Liver (tissue), 9 donors: ENCODE results near the gene LDAH. TPM values are rescaled to one million over a fixed set of nuclear protein-coding genes. Genes with fewer than 3 reads are reported as not detected.

Source experiments
- DNase-seq: peaks from one replicate; pipeline ENCODE4 v3.0.0-alpha.2; 2017; ENCODE audit warnings: low spot score
- H3K27ac ChIP-seq, 2 donors: one replicate each; pipeline ENCODE4 v1.7.0; 2013; ENCODE audit warnings: inconsistent platforms in 2 of 2, low read length in 2 of 2, control low read depth in 1 of 2, low read depth in 1 of 2, mild to moderate bottlenecking in 1 of 2
- H3K27me3 ChIP-seq, 4 donors: one replicate each; pipeline versions ENCODE4 v1.6.1 to v1.7.0; 2013; ENCODE audit warnings: low read length in 3 of 4, inconsistent platforms in 1 of 4, mild to moderate bottlenecking in 1 of 4, moderate library complexity in 1 of 4; ENCODE audit not compliant: control insufficient read depth in 4 of 4, insufficient read depth in 4 of 4
- H3K36me3 ChIP-seq, 4 donors: one replicate each; pipeline versions ENCODE4 v1.6.1 to v1.7.0; 2013; ENCODE audit warnings: low read length in 3 of 4, mild to moderate bottlenecking in 3 of 4, low read depth in 1 of 4, moderate library complexity in 1 of 4; ENCODE audit not compliant: control insufficient read depth in 4 of 4, insufficient read depth in 3 of 4
- H3K4me1 ChIP-seq, 4 donors: one replicate each; pipeline versions ENCODE4 v1.6.1 to v1.7.0; 2013; ENCODE audit warnings: low read length in 3 of 4, mild to moderate bottlenecking in 3 of 4, moderate library complexity in 1 of 4; ENCODE audit not compliant: control insufficient read depth in 4 of 4, insufficient read depth in 4 of 4
- H3K4me3 ChIP-seq, 3 donors: one replicate each; pipeline versions ENCODE4 v1.6.1 to v1.7.0; 2013; ENCODE audit warnings: low read length in 3 of 3, control low read depth in 1 of 3, low read depth in 1 of 3, mild to moderate bottlenecking in 1 of 3
- H3K9ac ChIP-seq, 2 donors: one replicate each; pipeline ENCODE4 v1.7.0; 2013; ENCODE audit warnings: low read length in 2 of 2, mild to moderate bottlenecking in 2 of 2, moderate library complexity in 2 of 2, control low read depth in 1 of 2, low read depth in 1 of 2
- H3K9me3 ChIP-seq, 4 donors: one replicate each; pipeline versions ENCODE4 v1.6.1 to v1.7.0; 2013; ENCODE audit warnings: low read length in 3 of 4; ENCODE audit not compliant: control insufficient read depth in 4 of 4
- EGR1 ChIP-seq, 2 donors: IDR thresholded peaks; 2 replicates each; pipeline ENCODE4 v1.6.1; 2016 to 2018; ENCODE audit warnings: antibody characterized with exemption in 2 of 2, low read depth in 2 of 2
- FOXA1 ChIP-seq: IDR thresholded peaks from 2 replicates; pipeline ENCODE4 v1.6.1; 2016; ENCODE audit warnings: antibody characterized with exemption
- FOXA2 ChIP-seq: IDR thresholded peaks from 2 replicates; pipeline ENCODE4 v1.6.1; 2016; ENCODE audit warnings: antibody characterized with exemption
- GABPA ChIP-seq, 2 donors: IDR thresholded peaks in 1 of 2; conservative IDR thresholded peaks in 1 of 2; 2 replicates each; pipeline ENCODE4 v1.6.1; 2016; ENCODE audit warnings: antibody characterized with exemption in 2 of 2, mild to moderate bottlenecking in 1 of 2, moderate library complexity in 1 of 2
- HNF4A ChIP-seq, 2 donors: conservative IDR thresholded peaks; 2 replicates each; pipeline ENCODE4 v1.6.1; 2016; ENCODE audit warnings: antibody characterized with exemption in 2 of 2, mild to moderate bottlenecking in 2 of 2
- HNF4G ChIP-seq: IDR thresholded peaks from 2 replicates; pipeline ENCODE4 v1.6.1; 2016; ENCODE audit warnings: antibody characterized with exemption
- JUND ChIP-seq, 2 donors: IDR thresholded peaks; 2 replicates each; pipeline ENCODE4 v1.6.1; 2016; ENCODE audit warnings: antibody characterized with exemption in 2 of 2
- NR2F2 ChIP-seq: IDR thresholded peaks from 2 replicates; pipeline ENCODE4 v1.6.1; 2016; ENCODE audit warnings: antibody characterized with exemption
- RAD21 ChIP-seq, 2 donors: IDR thresholded peaks; 2 replicates each; pipeline ENCODE4 v1.6.1; 2016; ENCODE audit warnings: antibody characterized with exemption in 2 of 2, mild to moderate bottlenecking in 2 of 2
- RXRA ChIP-seq, 2 donors: IDR thresholded peaks; 2 replicates each; pipeline ENCODE4 v1.6.1; 2017 to 2018; ENCODE audit warnings: antibody characterized with exemption in 2 of 2, mild to moderate bottlenecking in 1 of 2
- SP1 ChIP-seq: IDR thresholded peaks from 2 replicates; pipeline ENCODE4 v1.6.1; 2018; ENCODE audit warnings: antibody characterized with exemption, mild to moderate bottlenecking
- TAF1 ChIP-seq: conservative IDR thresholded peaks from 2 replicates; pipeline ENCODE4 v1.6.1; 2016; ENCODE audit warnings: antibody characterized with exemption, mild to moderate bottlenecking
- YY1 ChIP-seq: IDR thresholded peaks from 2 replicates; pipeline ENCODE4 v1.6.1; 2016; ENCODE audit warnings: antibody characterized with exemption, mild to moderate bottlenecking
- WGBS: extraction: QIAGEN DNeasy Blood & Tissue Kit; methylation state at CpG from one replicate; pipeline ENCODE4 v1.1.7; 2013; 5-methylcytosine and 5-hydroxymethylcytosine counted together
- polyA plus RNA-seq, 2 donors: library from polyadenylated mRNA; stranded (reverse) in 1 of 2; unstranded in 1 of 2; fragments of 200-250 nt in 1 of 2; fragments of >200 nt in 1 of 2; fragmentation: Nextera tagmentation in 1 of 2; extraction: Ambion mirVana in 1 of 2; gene quantifications; one replicate each; pipeline versions ENCODE4 v1.2.1 to v1.2.3, GENCODE V29; 2013 to 2015
- total RNA-seq, 2 donors: library from RNA; depleted of rRNA; stranded (reverse); fragments of >200 nt; gene quantifications; one replicate each; pipeline ENCODE4 v1.2.3, GENCODE V29; 2014
- TF ChIP-seq, protein P1 (sequence below): IDR thresholded peaks from 2 replicates; pipeline ENCODE4 v1.6.1; 2016; ENCODE audit warnings: antibody characterized with exemption
- TF ChIP-seq, protein P2 (sequence below): fragments of 150-350 bp; IDR thresholded peaks from 2 replicates; pipeline ENCODE4 v1.5.1; 2017; ENCODE audit warnings: improper control_type of control experiment, low read depth, low read length; ENCODE audit not compliant: missing input control
- TF ChIP-seq, protein P3 (sequence below): IDR thresholded peaks from 2 replicates; pipeline ENCODE4 v1.6.1; 2016; ENCODE audit warnings: antibody characterized with exemption
- TF ChIP-seq, protein P4 (sequence below): IDR thresholded peaks from 2 replicates; pipeline ENCODE4 v1.6.1; 2016; ENCODE audit warnings: antibody characterized with exemption, mild to moderate bottlenecking
- TF ChIP-seq, protein P5 (sequence below): IDR thresholded peaks from 2 replicates; pipeline ENCODE4 v1.6.1; 2016; ENCODE audit warnings: antibody characterized with exemption
- donor health status: healthy.
- donor health status: healthy.
- donor health status: healthy.
- donor health status: healthy.
- donor health status: healthy.

LDAH gene
- total and polyA plus RNA-seq, 4 donors: 5.8 to 17.7 (median 9.7) TPM

DNA sequence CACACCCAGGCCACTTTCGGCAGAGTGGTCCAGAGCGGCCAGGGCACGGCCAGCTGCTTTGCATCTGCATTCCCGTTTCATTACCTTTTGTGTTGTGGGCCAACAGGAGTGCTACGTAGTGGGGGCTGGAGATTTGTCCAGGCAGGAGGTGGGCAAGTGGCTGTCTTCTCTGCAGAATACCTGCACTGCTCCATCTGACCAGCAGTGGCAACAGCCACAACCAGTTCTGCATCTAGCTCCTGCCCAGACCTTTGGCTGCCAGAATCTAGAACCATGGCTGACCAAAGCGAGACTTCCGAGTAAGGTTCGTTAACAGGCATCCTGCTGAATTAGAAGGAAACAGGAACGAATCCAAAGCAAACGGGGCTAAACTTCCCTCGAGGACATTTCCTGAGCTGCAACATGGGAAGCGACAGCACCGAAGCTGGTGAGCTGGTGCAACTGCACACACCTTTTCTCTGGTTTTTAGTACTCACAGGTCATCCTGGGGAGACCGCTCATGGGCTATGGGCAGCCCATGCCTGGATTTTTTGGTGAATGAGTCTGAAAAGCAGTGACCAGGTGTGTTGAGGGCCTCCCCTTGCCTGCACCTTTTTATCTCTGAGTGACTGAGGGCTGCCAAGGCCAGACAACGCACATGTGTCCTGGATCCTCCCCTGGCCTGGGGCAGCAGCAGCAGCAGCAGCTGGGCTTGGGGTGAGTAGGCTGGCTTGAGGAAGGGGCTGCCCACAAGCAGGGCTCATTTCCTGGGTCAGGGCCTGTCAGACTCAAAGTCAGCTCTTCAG is 145.4 kb downstream of the LDAH start:
- H3K9me3 ChIP-seq: no peaks in the 10 kb centered on the region
- 54% methylated on average over 15 of the region's 15 CpGs for WGBS
- H3K9ac ChIP-seq: peak overlapping the region in 1 of 2 donors; percentile 25
- DNase-seq: no peak
- TF ChIP-seq YY1 (no peak), RAD21 (IDR thresholded peaks at IDR 0.05) (peak; percentile 49 to 65), FOXA1 (no peak)
- TF ChIP-seq, protein P1, sequence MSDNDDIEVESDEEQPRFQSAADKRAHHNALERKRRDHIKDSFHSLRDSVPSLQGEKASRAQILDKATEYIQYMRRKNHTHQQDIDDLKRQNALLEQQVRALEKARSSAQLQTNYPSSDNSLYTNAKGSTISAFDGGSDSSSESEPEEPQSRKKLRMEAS: peak; percentile 13
- TF ChIP-seq, protein P2, sequence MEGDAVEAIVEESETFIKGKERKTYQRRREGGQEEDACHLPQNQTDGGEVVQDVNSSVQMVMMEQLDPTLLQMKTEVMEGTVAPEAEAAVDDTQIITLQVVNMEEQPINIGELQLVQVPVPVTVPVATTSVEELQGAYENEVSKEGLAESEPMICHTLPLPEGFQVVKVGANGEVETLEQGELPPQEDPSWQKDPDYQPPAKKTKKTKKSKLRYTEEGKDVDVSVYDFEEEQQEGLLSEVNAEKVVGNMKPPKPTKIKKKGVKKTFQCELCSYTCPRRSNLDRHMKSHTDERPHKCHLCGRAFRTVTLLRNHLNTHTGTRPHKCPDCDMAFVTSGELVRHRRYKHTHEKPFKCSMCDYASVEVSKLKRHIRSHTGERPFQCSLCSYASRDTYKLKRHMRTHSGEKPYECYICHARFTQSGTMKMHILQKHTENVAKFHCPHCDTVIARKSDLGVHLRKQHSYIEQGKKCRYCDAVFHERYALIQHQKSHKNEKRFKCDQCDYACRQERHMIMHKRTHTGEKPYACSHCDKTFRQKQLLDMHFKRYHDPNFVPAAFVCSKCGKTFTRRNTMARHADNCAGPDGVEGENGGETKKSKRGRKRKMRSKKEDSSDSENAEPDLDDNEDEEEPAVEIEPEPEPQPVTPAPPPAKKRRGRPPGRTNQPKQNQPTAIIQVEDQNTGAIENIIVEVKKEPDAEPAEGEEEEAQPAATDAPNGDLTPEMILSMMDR: peak; percentile 28
- TF ChIP-seq, protein P3, sequence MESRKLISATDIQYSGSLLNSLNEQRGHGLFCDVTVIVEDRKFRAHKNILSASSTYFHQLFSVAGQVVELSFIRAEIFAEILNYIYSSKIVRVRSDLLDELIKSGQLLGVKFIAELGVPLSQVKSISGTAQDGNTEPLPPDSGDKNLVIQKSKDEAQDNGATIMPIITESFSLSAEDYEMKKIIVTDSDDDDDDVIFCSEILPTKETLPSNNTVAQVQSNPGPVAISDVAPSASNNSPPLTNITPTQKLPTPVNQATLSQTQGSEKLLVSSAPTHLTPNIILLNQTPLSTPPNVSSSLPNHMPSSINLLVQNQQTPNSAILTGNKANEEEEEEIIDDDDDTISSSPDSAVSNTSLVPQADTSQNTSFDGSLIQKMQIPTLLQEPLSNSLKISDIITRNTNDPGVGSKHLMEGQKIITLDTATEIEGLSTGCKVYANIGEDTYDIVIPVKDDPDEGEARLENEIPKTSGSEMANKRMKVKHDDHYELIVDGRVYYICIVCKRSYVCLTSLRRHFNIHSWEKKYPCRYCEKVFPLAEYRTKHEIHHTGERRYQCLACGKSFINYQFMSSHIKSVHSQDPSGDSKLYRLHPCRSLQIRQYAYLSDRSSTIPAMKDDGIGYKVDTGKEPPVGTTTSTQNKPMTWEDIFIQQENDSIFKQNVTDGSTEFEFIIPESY: no peak
- H3K27ac ChIP-seq: peak overlapping the region; percentile 25 to 55
- no peaks in the 10 kb centered on the region for H3K27me3 ChIP-seq
- H3K4me3 ChIP-seq: no peak overlapping the region
- peaks cover 0 to 3% (median 0%) of the 10 kb centered on the region in 4 donors for H3K36me3 ChIP-seq
- peaks cover 21 to 43% (median 28%) of the 10 kb centered on the region in 4 donors for H3K4me1 ChIP-seq

DNA sequence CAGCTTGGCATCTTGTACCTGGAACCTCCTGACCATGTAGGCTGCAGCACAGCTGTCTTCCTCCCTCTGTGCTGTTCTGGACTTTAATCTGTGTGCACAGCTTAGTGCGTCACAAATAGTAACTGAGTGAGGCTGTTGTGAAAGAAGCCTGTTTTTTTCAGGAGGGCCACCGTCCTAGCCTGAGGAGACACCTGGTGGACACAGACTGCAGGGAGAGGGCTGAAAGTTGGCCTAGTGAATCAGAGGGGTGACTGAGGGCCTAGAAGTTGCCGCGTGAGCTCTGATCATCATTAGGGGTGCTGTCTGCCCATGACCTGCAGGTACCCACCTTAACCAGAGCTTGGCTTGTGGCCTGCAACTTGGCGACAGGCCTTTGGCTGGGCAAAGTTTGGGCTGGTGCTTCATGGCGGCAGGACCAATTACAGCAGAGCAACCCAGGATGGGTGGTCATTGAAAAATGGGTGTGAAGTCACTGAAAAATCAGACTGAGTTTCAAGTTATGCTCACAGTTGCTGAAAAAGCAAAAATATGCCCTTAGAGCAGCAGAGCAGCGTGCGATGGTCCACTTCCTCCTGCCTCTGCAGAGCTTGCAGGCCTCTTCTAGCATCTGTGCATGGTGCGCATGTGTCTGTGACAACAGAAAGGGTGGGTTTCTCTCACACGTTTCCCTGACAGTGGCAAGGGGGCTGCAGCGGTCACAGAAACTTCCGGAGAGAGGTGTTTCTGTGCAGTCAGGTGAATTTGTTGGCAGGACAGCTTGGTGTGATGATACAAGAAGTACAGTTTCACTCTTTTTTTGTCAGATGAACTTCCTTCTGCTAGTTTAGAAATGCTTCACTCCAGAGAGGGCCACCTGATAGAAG is 146.3 kb downstream of the LDAH start:
- peak; percentile 50 for DNase-seq
- TF ChIP-seq, protein P4, sequence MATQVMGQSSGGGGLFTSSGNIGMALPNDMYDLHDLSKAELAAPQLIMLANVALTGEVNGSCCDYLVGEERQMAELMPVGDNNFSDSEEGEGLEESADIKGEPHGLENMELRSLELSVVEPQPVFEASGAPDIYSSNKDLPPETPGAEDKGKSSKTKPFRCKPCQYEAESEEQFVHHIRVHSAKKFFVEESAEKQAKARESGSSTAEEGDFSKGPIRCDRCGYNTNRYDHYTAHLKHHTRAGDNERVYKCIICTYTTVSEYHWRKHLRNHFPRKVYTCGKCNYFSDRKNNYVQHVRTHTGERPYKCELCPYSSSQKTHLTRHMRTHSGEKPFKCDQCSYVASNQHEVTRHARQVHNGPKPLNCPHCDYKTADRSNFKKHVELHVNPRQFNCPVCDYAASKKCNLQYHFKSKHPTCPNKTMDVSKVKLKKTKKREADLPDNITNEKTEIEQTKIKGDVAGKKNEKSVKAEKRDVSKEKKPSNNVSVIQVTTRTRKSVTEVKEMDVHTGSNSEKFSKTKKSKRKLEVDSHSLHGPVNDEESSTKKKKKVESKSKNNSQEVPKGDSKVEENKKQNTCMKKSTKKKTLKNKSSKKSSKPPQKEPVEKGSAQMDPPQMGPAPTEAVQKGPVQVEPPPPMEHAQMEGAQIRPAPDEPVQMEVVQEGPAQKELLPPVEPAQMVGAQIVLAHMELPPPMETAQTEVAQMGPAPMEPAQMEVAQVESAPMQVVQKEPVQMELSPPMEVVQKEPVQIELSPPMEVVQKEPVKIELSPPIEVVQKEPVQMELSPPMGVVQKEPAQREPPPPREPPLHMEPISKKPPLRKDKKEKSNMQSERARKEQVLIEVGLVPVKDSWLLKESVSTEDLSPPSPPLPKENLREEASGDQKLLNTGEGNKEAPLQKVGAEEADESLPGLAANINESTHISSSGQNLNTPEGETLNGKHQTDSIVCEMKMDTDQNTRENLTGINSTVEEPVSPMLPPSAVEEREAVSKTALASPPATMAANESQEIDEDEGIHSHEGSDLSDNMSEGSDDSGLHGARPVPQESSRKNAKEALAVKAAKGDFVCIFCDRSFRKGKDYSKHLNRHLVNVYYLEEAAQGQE: peak; percentile 84
- TF ChIP-seq, protein P5, sequence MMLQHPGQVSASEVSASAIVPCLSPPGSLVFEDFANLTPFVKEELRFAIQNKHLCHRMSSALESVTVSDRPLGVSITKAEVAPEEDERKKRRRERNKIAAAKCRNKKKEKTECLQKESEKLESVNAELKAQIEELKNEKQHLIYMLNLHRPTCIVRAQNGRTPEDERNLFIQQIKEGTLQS: no peak
- TF ChIP-seq, protein P1: peak; percentile 56
- TF ChIP-seq FOXA1 (no peak), JUND (IDR thresholded peaks at IDR 0.05) (peak; percentile 20 to 73), YY1 (peak; percentile 68), RXRA (IDR thresholded peaks at IDR 0.05) (peak; percentile 59 to 78), HNF4G (peak; percentile 82), HNF4A (conservative IDR thresholded peaks at IDR 0.05) (peak; percentile 95 to 98), RAD21 (IDR thresholded peaks at IDR 0.05) (peak; percentile 94 to 96), GABPA (IDR thresholded peaks at IDR 0.05 in 1 of 2, conservative IDR thresholded peaks at IDR 0.05 in 1 of 2) (no peak), NR2F2 (no peak), FOXA2 (no peak), EGR1 (IDR thresholded peaks at IDR 0.05; ENCODE audit: low read depth in 2 of 2) (peak in 1 of 2 donors; percentile 75), TAF1 (no peak), SP1 (peak; percentile 93)
- TF ChIP-seq, protein P3: peak; percentile 45

More for the DNA sequence above, 146.3 kb downstream of the LDAH start:
- Histone ChIP-seq H3K4me3 (no peak overlapping the region), H3K27me3 (no peaks in the 10 kb centered on the region), H3K9ac (peak overlapping the region; percentile 18 to 25), H3K36me3 (peaks cover 0 to 3% (median 0%) of the 10 kb centered on the region in 4 donors), H3K4me1 (peaks cover 21 to 41% (median 28%) of the 10 kb centered on the region in 4 donors), H3K9me3 (no peaks in the 10 kb centered on the region), H3K27ac (peak overlapping the region; percentile 78 to 87)
- WGBS: 58% methylated on average over 12 of the region's 12 CpGs
